Stomach (tissue), 9 donors: ENCODE measurements around the gene NFE2L2. TPM values are rescaled to one million over a fixed set of nuclear protein-coding genes. Genes with fewer than 3 reads are reported as not detected.

Experiments
- DNase-seq, 2 donors: peaks; one replicate each; pipeline versions ENCODE4 v3.0.0 to v3.0.0-alpha.2; 2013 to 2019
- H3K27ac ChIP-seq, 5 donors: fragments of 200-600 bp in 4 of 5; sonication (generic) in 4 of 5; one replicate each; pipeline ENCODE4 v1.5.1; 2013 to 2019; ENCODE audit warnings: mild to moderate bottlenecking in 1 of 5, moderate library complexity in 1 of 5
- H3K27me3 ChIP-seq, 3 donors: fragments of 200-600 bp; sonication (generic); one replicate each; pipeline ENCODE4 v1.5.1; 2017 to 2019; ENCODE audit warnings: mixed run types in 1 of 3
- H3K36me3 ChIP-seq, 4 donors: fragments of 200-600 bp; sonication (generic); 1 replicate in 3 of 4; 2 replicates in 1 of 4; pipeline ENCODE4 v1.5.1; 2016 to 2019
- H3K4me1 ChIP-seq, 4 donors: fragments of 200-600 bp; sonication (generic); one replicate each; pipeline ENCODE4 v1.5.1; 2016 to 2019
- H3K4me3 ChIP-seq, 4 donors: fragments of 200-600 bp; sonication (generic) in 3 of 4; one replicate each; pipeline ENCODE4 v1.5.1; 2016 to 2019; ENCODE audit warnings: mild to moderate bottlenecking in 1 of 4
- H3K9me3 ChIP-seq, 4 donors: fragments of 200-600 bp; sonication (generic); one replicate each; pipeline ENCODE4 v1.5.1; 2016 to 2019
- CTCF ChIP-seq, 7 experiments: fragments of 450-650 bp in 4 of 7; fragments of 200-600 bp in 3 of 7; sonication (generic) in 3 of 7; IDR thresholded peaks; one replicate each; pipeline ENCODE4 v1.5.1; 2016 to 2019; ENCODE audit warnings: antibody characterized with exemption in 7 of 7, control low read depth in 2 of 7, mild to moderate bottlenecking in 1 of 7
- EP300 ChIP-seq: sonication (generic); formaldehyde crosslinking; IDR thresholded peaks from one replicate; pipeline ENCODE4 v1.6.1; 2017; ENCODE audit warnings: antibody characterized with exemption
- POLR2A ChIP-seq, 4 donors: fragments of 450-650 bp; IDR thresholded peaks; one replicate each; pipeline ENCODE4 v1.6.1; 2016; ENCODE audit warnings: antibody characterized with exemption in 4 of 4, control low read depth in 2 of 4, mild to moderate bottlenecking in 1 of 4, moderate library complexity in 1 of 4
- POLR2AphosphoS5 ChIP-seq, 3 donors: sonication (generic); formaldehyde crosslinking; IDR thresholded peaks; one replicate each; pipeline ENCODE4 v1.6.1; 2016; ENCODE audit warnings: antibody characterized with exemption in 3 of 3
- WGBS, 5 donors: extraction: QIAGEN DNeasy Blood & Tissue Kit in 3 of 5; methylation state at CpG; one replicate each; pipeline versions ENCODE4 v1.1.5 to v1.1.7; 2013 to 2018; 5-methylcytosine and 5-hydroxymethylcytosine counted together
- intact Hi-C: fragments of 100-400 bp; cut with DNase I; formaldehyde crosslinking; loops from one replicate; pipeline ENCODE4 v1.15.1; 2023; ENCODE audit warnings: low total_unique reads
- polyA plus RNA-seq, 3 donors: library from polyadenylated mRNA; stranded (reverse); fragments of 200-250 nt; gene quantifications; one replicate each; pipeline ENCODE4 v1.2.3, GENCODE V29; 2013
- total RNA-seq, 5 donors: library from RNA; depleted of rRNA; stranded (reverse); fragments of >200 nt; gene quantifications; one replicate each; pipeline versions ENCODE4 v1.1.0 to v1.2.3, GENCODE V29; 2014 to 2016
- donor health status: healthy with polysubstance abuse.
- donor health status: Bipolar disorder and iron deficiency.
- donor health status: healthy.

NFE2L2 gene
- total and polyA plus RNA-seq, 8 donors: 37.1 to 223 (median 112) TPM

- no peaks in the 10 kb centered on the region for H3K9me3 ChIP-seq
- TF ChIP-seq CTCF (IDR thresholded peaks at IDR 0.05) (peak in 3 of 7 experiments; percentile 11 to 35 (median 24)), EP300 (no peak)
- intact Hi-C loops: no loop called here
- H3K27me3 ChIP-seq: no peaks in the 10 kb centered on the region
- H3K27ac ChIP-seq: peak overlapping the region in 4 of 5 donors; percentile 36 to 82 (median 52)
- H3K36me3 ChIP-seq: peaks cover 0 to 8% (median 0%) of the 10 kb centered on the region in 4 donors
- peak; percentile 67 to 85 for DNase-seq
- H3K4me1 ChIP-seq: peaks cover 71 to 100% (median 97%) of the 10 kb centered on the region in 4 donors
- peak overlapping the region in 2 of 4 donors; percentile 12 to 18 for H3K4me3 ChIP-seq
- WGBS, 5 donors: 32 to 57% (median 39%) methylated on average over 11 of the region's 11 CpGs
Measured at GRCh38 chr2:177254433-177255226, 9.9 kb downstream of the NFE2L2 start.

- H3K27ac ChIP-seq: peak overlapping the region in 3 of 5 donors; percentile 52 to 82 (median 53)
- intact Hi-C loops: no loop called here
Measured at GRCh38 chr2:177253704-177254103, 10.8 kb downstream of the NFE2L2 start.

GRCh38 chr2:177252808-177253531 lies 11.6 kb downstream of the NFE2L2 start:
- TF ChIP-seq POLR2AphosphoS5 (IDR thresholded peaks at IDR 0.05): no peak
- TF ChIP-seq CTCF (IDR thresholded peaks at IDR 0.05): no peak
- no peak for TF ChIP-seq POLR2A (IDR thresholded peaks at IDR 0.05)
- no peak for TF ChIP-seq EP300
- intact Hi-C loops: no loop called here
- DNase-seq: no peak

More at GRCh38 chr2:177253704-177254103, 10.8 kb downstream of the NFE2L2 start:
- WGBS, 5 donors: 33 to 55% (median 42%) methylated on average over 3 of the region's 3 CpGs
- peak overlapping the region in 1 of 4 donors; percentile 14 for H3K4me3 ChIP-seq
- TF ChIP-seq EP300: no peak
- TF ChIP-seq POLR2AphosphoS5 (IDR thresholded peaks at IDR 0.05): no peak
- no peak for TF ChIP-seq POLR2A (IDR thresholded peaks at IDR 0.05)
- TF ChIP-seq CTCF (IDR thresholded peaks at IDR 0.05): no peak
- no peaks in the 10 kb centered on the region for H3K27me3 ChIP-seq
- peaks cover 0 to 12% (median 0%) of the 10 kb centered on the region in 4 donors for H3K36me3 ChIP-seq
- peaks cover 69 to 100% (median 96%) of the 10 kb centered on the region in 4 donors for H3K4me1 ChIP-seq
- H3K9me3 ChIP-seq: no peaks in the 10 kb centered on the region
- no peak for DNase-seq

GRCh38 chr2:177251165-177251542 lies 13.4 kb downstream of the NFE2L2 start:
- Histone ChIP-seq H3K4me3 (peak overlapping the region in 1 of 4 donors; percentile 10), H3K36me3 (peaks cover 0 to 17% (median 0%) of the 10 kb centered on the region in 4 donors), H3K27me3 (no peaks in the 10 kb centered on the region), H3K27ac (peak overlapping the region; percentile 15 to 82 (median 78)), H3K9me3 (no peaks in the 10 kb centered on the region), H3K4me1 (peaks cover 76 to 100% (median 92%) of the 10 kb centered on the region in 4 donors)
- 63 to 78% (median 73%) methylated on average over 3 of the region's 3 CpGs for WGBS, 5 donors
- no peak for DNase-seq
- intact Hi-C loops: no loop called here
- no peak for TF ChIP-seq POLR2AphosphoS5 (IDR thresholded peaks at IDR 0.05)
- TF ChIP-seq CTCF (IDR thresholded peaks at IDR 0.05): no peak
- no peak for TF ChIP-seq POLR2A (IDR thresholded peaks at IDR 0.05)
- no peak for TF ChIP-seq EP300

More at GRCh38 chr2:177252808-177253531, 11.6 kb downstream of the NFE2L2 start:
- Histone ChIP-seq H3K27me3 (no peaks in the 10 kb centered on the region), H3K27ac (peak overlapping the region; percentile 64 to 82 (median 78)), H3K4me3 (peak overlapping the region in 1 of 4 donors; percentile 14), H3K9me3 (no peaks in the 10 kb centered on the region), H3K36me3 (peaks cover 0 to 17% (median 0%) of the 10 kb centered on the region in 4 donors), H3K4me1 (peaks cover 76 to 100% (median 96%) of the 10 kb centered on the region in 4 donors)
- WGBS, 5 donors: 63 to 74% (median 69%) methylated on average over 5 of the region's 5 CpGs
